HG02623 (cell line): Measurements from ENCODE around the gene HSF5.

Experiments
- ATAC-seq: cut with Tn5 transposase; IDR thresholded peaks from one replicate; pipeline ENCODE4 v1.9.1; 2021; ENCODE audit warnings: moderate library complexity; ENCODE audit not compliant: unreplicated experiment

HSF5 gene

GRCh38 chr17:58487589-58488427 is at the start of gene HSF5:
HSF5 (minus strand) TSS chr17:58488408; CDS start chr17:58488274, 134 bp downstream.
- no peak for ATAC-seq

- ATAC-seq = no peak
These were observed 49.1 kb upstream of the HSF5 start for GRCh38 chr17:58537266-58537665.

- ATAC-seq = no peak
These were observed 48.3 kb upstream of the HSF5 start for GRCh38 chr17:58536542-58536941.

- ATAC-seq = no peak
These were observed 47.2 kb upstream of the HSF5 start for GRCh38 chr17:58535431-58535830.

- no peak for ATAC-seq
These were observed 46.8 kb upstream of the HSF5 start for GRCh38 chr17:58534901-58535421.

- ATAC-seq = no peak
These were observed 46.1 kb upstream of the HSF5 start for GRCh38 chr17:58534331-58534730.

- no peak for ATAC-seq
These were observed 45.5 kb upstream of the HSF5 start for GRCh38 chr17:58533616-58534188.

GRCh38 chr17:58532555-58532951 is 44.3 kb upstream of the HSF5 start:
- no peak for ATAC-seq

GRCh38 chr17:58531661-58532554 is 43.7 kb upstream of the HSF5 start:
- ATAC-seq = peak; percentile 67

- no peak for ATAC-seq
These were observed 42.9 kb upstream of the HSF5 start for GRCh38 chr17:58531122-58531521.

GRCh38 chr17:58530655-58531054 is 42.4 kb upstream of the HSF5 start:
- ATAC-seq = no peak

- ATAC-seq = no peak
These were observed 41.1 kb upstream of the HSF5 start for GRCh38 chr17:58529275-58529674.

GRCh38 chr17:58528443-58528842 is 40.2 kb upstream of the HSF5 start:
- ATAC-seq = no peak

GRCh38 chr17:58527949-58528348 is 39.7 kb upstream of the HSF5 start:
- no peak for ATAC-seq

- ATAC-seq = no peak
These were observed 39.1 kb upstream of the HSF5 start for GRCh38 chr17:58527306-58527705.

GRCh38 chr17:58525239-58525638 is 37.0 kb upstream of the HSF5 start:
- ATAC-seq = no peak

- no peak for ATAC-seq
These were observed 33.5 kb upstream of the HSF5 start for GRCh38 chr17:58521680-58522079.

GRCh38 chr17:58520843-58521430 is 32.7 kb upstream of the HSF5 start:
- no peak for ATAC-seq

GRCh38 chr17:58517928-58518609 is 29.9 kb upstream of the HSF5 start:
- ATAC-seq = peak; percentile 80

- no peak for ATAC-seq
These were observed 29.2 kb upstream of the HSF5 start for GRCh38 chr17:58517378-58517927.
